ENCODE results near the gene PTPA.

The PTPA gene

DNA sequence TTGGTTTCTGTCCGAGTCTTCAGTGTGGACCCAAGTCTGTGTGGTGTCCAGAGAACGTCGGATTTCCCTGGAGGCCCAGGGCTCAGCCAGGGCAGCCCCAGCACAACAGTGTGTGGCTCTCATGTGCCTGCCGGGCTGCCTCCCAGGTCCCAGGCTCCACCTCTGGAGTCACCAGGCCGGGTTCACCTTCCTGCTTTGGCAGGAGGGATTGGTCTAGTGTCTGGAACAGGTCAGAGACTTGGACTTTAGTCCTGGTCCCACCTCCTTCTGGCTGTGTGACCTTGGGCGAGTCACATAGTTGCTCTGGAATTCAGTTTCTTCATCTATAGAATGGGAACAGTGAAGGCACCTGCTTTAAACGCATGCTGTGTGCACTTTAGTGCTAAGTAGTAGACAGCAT lies 27.1 kb upstream of the PTPA start:
- H3K27ac ChIP-seq (ENCODE audit: low read length), result no peak overlapping the region
- no peak overlapping the region for H3K9ac ChIP-seq (ENCODE audit: low read length)
- H3K27me3 ChIP-seq (ENCODE audit: low read depth, low read length), result no peaks in the 10 kb centered on the region
- no peak overlapping the region for H3K4me2 ChIP-seq (ENCODE audit: low read length)
- H3K79me2 ChIP-seq (ENCODE audit: low read length), result peaks cover 23% of the 10 kb centered on the region
- H3K4me1 ChIP-seq (ENCODE audit: low read length), result peaks cover 8% of the 10 kb centered on the region
- no peak overlapping the region for H3K4me3 ChIP-seq (ENCODE audit: low read length)
- H2AFZ ChIP-seq (ENCODE audit: low read depth, low read length), result no peak overlapping the region
- TF ChIP-seq EZH2phosphoT487 (IDR thresholded peaks at IDR 0.05; ENCODE audit: low read depth), result no peak
- TF ChIP-seq, protein P1, sequence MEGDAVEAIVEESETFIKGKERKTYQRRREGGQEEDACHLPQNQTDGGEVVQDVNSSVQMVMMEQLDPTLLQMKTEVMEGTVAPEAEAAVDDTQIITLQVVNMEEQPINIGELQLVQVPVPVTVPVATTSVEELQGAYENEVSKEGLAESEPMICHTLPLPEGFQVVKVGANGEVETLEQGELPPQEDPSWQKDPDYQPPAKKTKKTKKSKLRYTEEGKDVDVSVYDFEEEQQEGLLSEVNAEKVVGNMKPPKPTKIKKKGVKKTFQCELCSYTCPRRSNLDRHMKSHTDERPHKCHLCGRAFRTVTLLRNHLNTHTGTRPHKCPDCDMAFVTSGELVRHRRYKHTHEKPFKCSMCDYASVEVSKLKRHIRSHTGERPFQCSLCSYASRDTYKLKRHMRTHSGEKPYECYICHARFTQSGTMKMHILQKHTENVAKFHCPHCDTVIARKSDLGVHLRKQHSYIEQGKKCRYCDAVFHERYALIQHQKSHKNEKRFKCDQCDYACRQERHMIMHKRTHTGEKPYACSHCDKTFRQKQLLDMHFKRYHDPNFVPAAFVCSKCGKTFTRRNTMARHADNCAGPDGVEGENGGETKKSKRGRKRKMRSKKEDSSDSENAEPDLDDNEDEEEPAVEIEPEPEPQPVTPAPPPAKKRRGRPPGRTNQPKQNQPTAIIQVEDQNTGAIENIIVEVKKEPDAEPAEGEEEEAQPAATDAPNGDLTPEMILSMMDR (IDR thresholded peaks at IDR 0.05; ENCODE audit: low read depth, low read length), result no peak
- peaks cover 13% of the 10 kb centered on the region for H3K36me3 ChIP-seq (replicated peaks; ENCODE audit: low read depth, low read length)
- no peaks in the 10 kb centered on the region for H3K9me3 ChIP-seq (ENCODE audit: insufficient read depth, low read length)
- H4K20me1 ChIP-seq (ENCODE audit: insufficient read depth, low read length), result no peaks in the 10 kb centered on the region; the same call in 1 of the 2 replicates

- Histone ChIP-seq H3K4me3 (ENCODE audit: low read length) (no peak overlapping the region), H3K4me2 (ENCODE audit: low read length) (no peak overlapping the region), H3K79me2 (ENCODE audit: low read length) (no peaks in the 10 kb centered on the region), H2AFZ (ENCODE audit: low read depth, low read length) (no peak overlapping the region), H3K9me3 (ENCODE audit: insufficient read depth, low read length) (no peaks in the 10 kb centered on the region), H3K4me1 (ENCODE audit: low read length) (no peaks in the 10 kb centered on the region), H3K36me3 (replicated peaks; ENCODE audit: low read depth, low read length) (peaks cover 13% of the 10 kb centered on the region), H3K27me3 (ENCODE audit: low read depth, low read length) (no peaks in the 10 kb centered on the region), H3K27ac (ENCODE audit: low read length) (no peak overlapping the region), H3K9ac (ENCODE audit: low read length) (no peak overlapping the region), H4K20me1 (ENCODE audit: insufficient read depth, low read length) (no peaks in the 10 kb centered on the region)
- no peak for TF ChIP-seq EZH2phosphoT487 (IDR thresholded peaks at IDR 0.05; ENCODE audit: low read depth)
- TF ChIP-seq, protein P1 (IDR thresholded peaks at IDR 0.05; ENCODE audit: low read depth, low read length), result no peak
These were observed 22.0 kb upstream of the PTPA start for GRCh38 chr9:129089246-129089645.

GRCh38 chr9:129093602-129094386 lies 17.4 kb upstream of the PTPA start:
- H3K9ac ChIP-seq (ENCODE audit: low read length), result no peak overlapping the region
- H3K27ac ChIP-seq (ENCODE audit: low read length), result no peak overlapping the region
- H3K9me3 ChIP-seq (ENCODE audit: insufficient read depth, low read length), result no peaks in the 10 kb centered on the region
- no peak overlapping the region for H3K4me3 ChIP-seq (ENCODE audit: low read length)
- no peaks in the 10 kb centered on the region for H4K20me1 ChIP-seq (ENCODE audit: insufficient read depth, low read length)
- H3K36me3 ChIP-seq (replicated peaks; ENCODE audit: low read depth, low read length), result no peaks in the 10 kb centered on the region
- no peaks in the 10 kb centered on the region for H3K4me1 ChIP-seq (ENCODE audit: low read length)
- TF ChIP-seq, protein P1 (IDR thresholded peaks at IDR 0.05; ENCODE audit: low read depth, low read length), result no peak
- TF ChIP-seq EZH2phosphoT487 (IDR thresholded peaks at IDR 0.05; ENCODE audit: low read depth), result no peak
- no peaks in the 10 kb centered on the region for H3K27me3 ChIP-seq (ENCODE audit: low read depth, low read length)
- H3K4me2 ChIP-seq (ENCODE audit: low read length), result no peak overlapping the region
- H2AFZ ChIP-seq (ENCODE audit: low read depth, low read length), result no peak overlapping the region
- no peaks in the 10 kb centered on the region for H3K79me2 ChIP-seq (ENCODE audit: low read length)

DNA sequence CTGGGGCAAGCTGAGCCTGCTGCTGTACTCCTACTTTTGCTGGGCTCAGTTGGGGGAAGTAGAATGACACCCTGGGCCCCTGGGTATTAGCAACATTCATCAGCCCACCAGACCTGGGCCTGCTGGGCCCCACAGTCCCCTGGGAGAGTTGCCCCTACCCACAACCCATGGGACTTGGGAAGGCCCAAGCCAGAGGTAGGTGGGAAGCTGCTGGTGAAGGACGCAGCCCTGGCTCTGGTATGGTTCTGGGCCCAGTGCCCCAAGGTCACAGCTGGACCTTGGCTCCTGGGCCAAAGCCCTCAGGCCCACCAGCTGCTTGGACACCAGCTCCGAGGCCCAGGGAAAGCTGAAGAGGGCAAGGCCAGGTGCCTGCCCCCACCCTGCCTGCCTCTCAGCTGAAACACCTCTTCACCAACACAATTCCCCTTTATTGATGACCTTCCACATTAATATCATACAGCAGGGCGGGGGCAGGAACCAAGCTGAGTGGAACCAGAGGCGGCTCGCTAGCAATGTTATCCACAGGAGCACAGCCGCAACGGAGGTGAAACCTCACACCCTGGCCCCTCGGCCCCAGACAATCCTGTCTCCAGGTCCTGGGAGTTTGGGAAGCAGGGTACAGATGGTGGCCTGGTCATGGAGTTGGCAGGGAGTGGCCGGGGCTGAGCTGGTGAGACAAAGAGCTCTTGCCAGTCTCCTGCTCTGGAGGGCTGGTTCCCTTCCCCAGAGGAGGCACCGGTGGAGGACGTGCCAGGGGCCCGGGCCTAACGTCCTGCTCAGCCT lies 16.6 kb upstream of the PTPA start:
- no peak overlapping the region for H3K9ac ChIP-seq (ENCODE audit: low read length)
- no peak overlapping the region for H2AFZ ChIP-seq (ENCODE audit: low read depth, low read length)
- H3K27me3 ChIP-seq (ENCODE audit: low read depth, low read length), result no peaks in the 10 kb centered on the region
- no peaks in the 10 kb centered on the region for H4K20me1 ChIP-seq (ENCODE audit: insufficient read depth, low read length)
- no peak overlapping the region for H3K27ac ChIP-seq (ENCODE audit: low read length)
- no peak overlapping the region for H3K4me3 ChIP-seq (ENCODE audit: low read length)
- H3K9me3 ChIP-seq (ENCODE audit: insufficient read depth, low read length), result no peaks in the 10 kb centered on the region
- H3K36me3 ChIP-seq (replicated peaks; ENCODE audit: low read depth, low read length), result no peaks in the 10 kb centered on the region
- H3K79me2 ChIP-seq (ENCODE audit: low read length), result no peaks in the 10 kb centered on the region
- no peak overlapping the region for H3K4me2 ChIP-seq (ENCODE audit: low read length)
- H3K4me1 ChIP-seq (ENCODE audit: low read length), result no peaks in the 10 kb centered on the region
- TF ChIP-seq, protein P1 (IDR thresholded peaks at IDR 0.05; ENCODE audit: low read depth, low read length), result no peak
- no peak for TF ChIP-seq EZH2phosphoT487 (IDR thresholded peaks at IDR 0.05; ENCODE audit: low read depth)
